B cell (primary cell): ENCODE measurements around the gene AK9. TPM values are rescaled to one million over a fixed set of nuclear protein-coding genes. Genes with fewer than 3 reads are reported as not detected.
"Not testable (repeated sequence)": the region's sequence is repeated elsewhere in the genome, so short reads cannot be mapped to it uniquely, and the experiment has no call there.

Source experiments
- ATAC-seq: fragments of 200-7000 bp; cut with Tn5 transposase; one replicate; pipeline ENCODE4 v1.10.0; 2021; ENCODE audit warnings: low read depth, mild to moderate bottlenecking, moderate number of reproducible peaks, moderate library complexity
- CTCF ChIA-PET: fragments of 350-600 bp; sonication (Branson Sonifier 250); formaldehyde crosslinking; loops from one replicate; lab custom pipeline; 2021; ENCODE audit warnings: antibody characterized with exemption, inconsistent platforms; lab: Charles Lee
- POLR2A ChIA-PET: fragments of 350-600 bp; sonication (Branson Sonifier 250); formaldehyde crosslinking; loops from one replicate; lab custom pipeline; 2021; ENCODE audit warnings: antibody characterized with exemption; lab: Charles Lee
- DNase-seq: peaks from one replicate; pipeline ENCODE4 v3.0.0; 2013
- H2AFZ ChIP-seq: 2 replicates; pipeline ENCODE4 v1.6.1; 2012; ENCODE audit warnings: mild to moderate bottlenecking, low read depth, low read length; ENCODE audit not compliant: insufficient read depth, poor library complexity, severe bottlenecking
- H3K27ac ChIP-seq, 2 donors: 1 replicate in 1 of 2; 2 replicates in 1 of 2; pipeline ENCODE4 v1.5.1; 2012 to 2013; ENCODE audit warnings: low read length in 2 of 2, mild to moderate bottlenecking in 2 of 2, moderate library complexity in 1 of 2
- H3K27me3 ChIP-seq, 4 experiments: fragments of 200-600 bp in 1 of 4; sonication (generic) in 1 of 4; replicated peaks in 1 of 4; 1 replicate in 2 of 4; 2 replicates in 2 of 4; pipeline versions ENCODE4 v1.6.1 to v1.7.0; 2013 to 2016; ENCODE audit warnings: low read length in 3 of 4, mild to moderate bottlenecking in 2 of 4, mixed read lengths in 1 of 4, moderate library complexity in 1 of 4; ENCODE audit not compliant: insufficient read depth in 4 of 4, control insufficient read depth in 3 of 4; ENCODE audit errors: control extremely low read depth in 1 of 4
- H3K36me3 ChIP-seq, 2 experiments: replicated peaks in 1 of 2; 1 replicate in 1 of 2; 2 replicates in 1 of 2; pipeline versions ENCODE4 v1.6.1 to v1.7.1; 2013; ENCODE audit warnings: low read length in 1 of 2; ENCODE audit not compliant: insufficient read depth in 2 of 2, control insufficient read depth in 1 of 2; ENCODE audit errors: control extremely low read depth in 1 of 2, extremely low read depth in 1 of 2
- H3K4me1 ChIP-seq, 2 donors: fragments of 200-600 bp in 1 of 2; sonication (generic) in 1 of 2; 1 replicate in 1 of 2; 2 replicates in 1 of 2; pipeline versions ENCODE4 v1.5.1 to v1.6.1; 2013 to 2017; ENCODE audit warnings: low read length in 2 of 2; ENCODE audit not compliant: control insufficient read depth in 2 of 2, insufficient read depth in 2 of 2
- H3K4me2 ChIP-seq: replicated peaks from 2 replicates; pipeline ENCODE3; 2012; ENCODE audit warnings: mild to moderate bottlenecking, low read depth, low read length; ENCODE audit not compliant: poor library complexity, severe bottlenecking
- H3K4me3 ChIP-seq, 5 experiments: fragments of 200-600 bp in 1 of 5; sonication (generic) in 1 of 5; 1 replicate in 3 of 5; 2 replicates in 2 of 5; pipeline versions ENCODE4 v1.5.1 to v1.7.0; 2011 to 2016; ENCODE audit warnings: low read length in 4 of 5, mild to moderate bottlenecking in 4 of 5, low read depth in 2 of 5, control low read depth in 1 of 5, moderate library complexity in 1 of 5; ENCODE audit not compliant: insufficient read depth in 1 of 5; ENCODE audit errors: control extremely low read depth in 1 of 5, extremely low read depth in 1 of 5
- H3K79me2 ChIP-seq: fragments of 200-600 bp; sonication (generic); one replicate; pipeline ENCODE4 v1.6.0; 2016; ENCODE audit warnings: low read length; ENCODE audit not compliant: control insufficient read depth, insufficient read depth
- H3K9ac ChIP-seq: fragments of 200-600 bp; sonication (generic); 2 replicates; pipeline ENCODE4 v1.6.1; 2017; ENCODE audit warnings: mild to moderate bottlenecking, low read length, moderate library complexity
- H3K9me3 ChIP-seq, 3 donors: one replicate each; pipeline versions ENCODE4 v1.6.1 to v1.7.1; 2013; ENCODE audit warnings: low read length in 2 of 3; ENCODE audit not compliant: control insufficient read depth in 2 of 3, insufficient read depth in 1 of 3; ENCODE audit errors: control extremely low read depth in 1 of 3
- H4K20me1 ChIP-seq: 2 replicates; pipeline ENCODE4 v1.6.0; 2012; ENCODE audit warnings: mild to moderate bottlenecking, low read length; ENCODE audit not compliant: insufficient read depth, control insufficient read depth, poor library complexity, severe bottlenecking
- H3K27ac Mint-ChIP-seq: one replicate; pipeline ENCODE4 v1.8.0; 2021; ENCODE audit warnings: mixed read lengths
- H3K27me3 Mint-ChIP-seq: one replicate; pipeline ENCODE4 v1.8.0; 2021; ENCODE audit warnings: mixed read lengths
- H3K4me1 Mint-ChIP-seq: one replicate; pipeline ENCODE4 v1.8.0; 2021; ENCODE audit warnings: mixed read lengths
- H3K4me3 Mint-ChIP-seq: one replicate; pipeline ENCODE4 v1.8.0; 2021; ENCODE audit warnings: mixed read lengths
- H3K9me3 Mint-ChIP-seq: one replicate; pipeline ENCODE4 v1.8.0; 2022; ENCODE audit warnings: mixed read lengths; ENCODE audit not compliant: insufficient read depth
- CTCF ChIP-seq: fragments of 200-600 bp; IDR thresholded peaks from one replicate; pipeline ENCODE4 v1.8.0; 2022; ENCODE audit warnings: antibody characterized with exemption, mild to moderate bottlenecking
- EZH2 ChIP-seq: IDR thresholded peaks from 2 replicates; pipeline ENCODE4 v1.6.1; 2012; ENCODE audit warnings: borderline replicate concordance, low read depth, mild to moderate bottlenecking, moderate library complexity, low read length; ENCODE audit not compliant: insufficient read depth, poor library complexity, severe bottlenecking
- WGBS: methylation state at CpG from one replicate; pipeline ENCODE4 v1.1.5; 2013; ENCODE audit warnings: missing lambda C conversion rate; ENCODE audit not compliant: insufficient coverage; 5-methylcytosine and 5-hydroxymethylcytosine counted together
- intact Hi-C: fragments of 100-400 bp; cut with micrococcal nuclease; formaldehyde crosslinking; loops from one replicate; pipeline ENCODE4 v1.10.0; 2022
- polyA plus RNA-seq: library from polyadenylated mRNA; depleted of rRNA; stranded (reverse); fragments of >200 nt; gene quantifications from 2 replicates; pipeline ENCODE4 v1.2.3, GENCODE V29; 2012
- total RNA-seq, 2 donors: library from RNA; stranded (reverse); fragments of 120-200 nt in 1 of 2; gene quantifications; 1 replicate in 1 of 2; 2 replicates in 1 of 2; pipeline versions ENCODE4 v1.2.3 to v1.2.4, GENCODE V29; 2013 to 2022

AK9 gene
- total and polyA plus RNA-seq, 2 donors (not counting 1 experiment from before 2014, with no cell fraction given) = 6.4 to 26.5 TPM

- ChIA-PET CTCF (no interaction called here), POLR2A (no interaction called here)
- WGBS = no CpG with 5 or more reads among the region's 1 CpG
Observed at GRCh38 chr6:109736273-109737025, 45.4 kb upstream of the AK9 start.

DNA sequence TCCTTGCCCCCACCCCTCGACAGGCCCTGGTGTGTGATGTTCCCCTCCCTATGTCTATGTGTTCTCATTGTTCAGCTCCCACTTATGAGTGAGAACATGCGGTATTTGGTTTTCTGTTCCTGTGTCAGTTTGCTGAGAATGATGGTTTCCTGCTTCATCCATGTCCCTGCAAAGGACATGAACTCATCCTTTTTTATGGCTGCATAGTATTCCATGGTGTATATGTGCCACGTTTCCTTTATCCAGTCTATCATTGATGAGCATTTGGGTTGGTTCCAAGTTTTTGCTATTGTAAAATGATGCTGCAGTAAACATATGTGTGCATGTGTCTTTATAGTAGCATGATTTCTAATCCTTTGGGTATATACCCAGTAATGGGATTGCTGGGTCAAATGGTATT lies 34.2 kb upstream of the AK9 start:
- H3K27me3 ChIP-seq, H3K9ac ChIP-seq, H3K27ac ChIP-seq, H3K4me3 ChIP-seq, H3K9me3 ChIP-seq, H3K9me3 Mint-ChIP-seq, ATAC-seq, H3K4me3 Mint-ChIP-seq, H3K4me1 ChIP-seq, POLR2A ChIA-PET, DNase-seq, H2AFZ ChIP-seq, H3K4me1 Mint-ChIP-seq, H3K27ac Mint-ChIP-seq, H3K27me3 Mint-ChIP-seq, H3K4me2 ChIP-seq, CTCF ChIA-PET, intact Hi-C loops: not testable (repeated sequence)
- peaks cover 11% of the 10 kb centered on the region for H3K79me2 ChIP-seq
- H4K20me1 ChIP-seq = peaks cover 30% of the 10 kb centered on the region
- WGBS = no CpG with 5 or more reads among the region's 3 CpGs
- H3K36me3 ChIP-seq = peaks cover 1 to 47% of the 10 kb centered on the region in 2 experiments

More at GRCh38 chr6:109736273-109737025, 45.4 kb upstream of the AK9 start:
- intact Hi-C loops = no loop called here
- no peaks in the 10 kb centered on the region for H3K79me2 ChIP-seq
- peaks cover 2% of the 10 kb centered on the region for H3K4me1 Mint-ChIP-seq
- H3K9me3 Mint-ChIP-seq = peaks cover 3% of the 10 kb centered on the region
- no peak overlapping the region for H3K4me3 Mint-ChIP-seq
- TF ChIP-seq CTCF (no peak), EZH2 (no peak)
- H3K36me3 ChIP-seq = peaks cover 12 to 47% of the 10 kb centered on the region in 2 experiments
- no peak overlapping the region for H3K27ac ChIP-seq
- no peaks in the 10 kb centered on the region for H3K4me1 ChIP-seq
- no peak overlapping the region for H3K4me2 ChIP-seq
- H3K27me3 ChIP-seq = no peaks in the 10 kb centered on the region
- no peak overlapping the region for H3K4me3 ChIP-seq
- no peaks in the 10 kb centered on the region for H4K20me1 ChIP-seq
- no peak overlapping the region for H2AFZ ChIP-seq
- no peaks in the 10 kb centered on the region for H3K27me3 Mint-ChIP-seq
- peaks cover 0 to 3% (median 0%) of the 10 kb centered on the region in 3 donors for H3K9me3 ChIP-seq
- H3K27ac Mint-ChIP-seq = no peak overlapping the region
- H3K9ac ChIP-seq = no peak overlapping the region
- DNase-seq (no peak), ATAC-seq (no peak)
